Muscle layer of duodenum (tissue), 2 donors: ENCODE results near the gene ZBTB20.
A peak's percentile ranks its signal among the peaks of the same experiment; 100 is the strongest.

Experiments used
- H3K27ac ChIP-seq: one replicate; pipeline ENCODE4 v1.7.0; 2013; ENCODE audit warnings: mild to moderate bottlenecking, low read length
- H3K27me3 ChIP-seq: one replicate; pipeline ENCODE4 v1.7.0; 2013; ENCODE audit warnings: low read depth, mild to moderate bottlenecking, control low read depth, low read length
- H3K36me3 ChIP-seq, 2 donors: one replicate each; pipeline ENCODE4 v1.7.0; 2013; ENCODE audit warnings: low read length in 2 of 2, control low read depth in 1 of 2, mild to moderate bottlenecking in 1 of 2; ENCODE audit not compliant: insufficient read depth in 2 of 2, control insufficient read depth in 1 of 2
- H3K4me1 ChIP-seq, 2 donors: one replicate each; pipeline ENCODE4 v1.7.0; 2013; ENCODE audit warnings: low read length in 2 of 2, mild to moderate bottlenecking in 2 of 2, control low read depth in 1 of 2, moderate library complexity in 1 of 2; ENCODE audit not compliant: insufficient read depth in 2 of 2, control insufficient read depth in 1 of 2
- H3K4me3 ChIP-seq, 2 donors: one replicate each; pipeline ENCODE4 v1.7.0; 2013; ENCODE audit warnings: low read length in 2 of 2, low read depth in 1 of 2, mild to moderate bottlenecking in 1 of 2
- H3K9me3 ChIP-seq, 2 donors: one replicate each; pipeline ENCODE4 v1.7.0; 2013; ENCODE audit warnings: low read length in 2 of 2, control low read depth in 1 of 2, mild to moderate bottlenecking in 1 of 2; ENCODE audit not compliant: control insufficient read depth in 1 of 2
- donor health status: healthy.

The ZBTB20 gene

GRCh38 chr3:114953215-114953799 lies 193.8 kb downstream of the ZBTB20 start:
- Histone ChIP-seq H3K9me3 (peaks cover 13 to 21% of the 10 kb centered on the region in 2 donors), H3K27me3 (no peaks in the 10 kb centered on the region), H3K27ac (no peak overlapping the region), H3K4me1 (no peaks in the 10 kb centered on the region), H3K4me3 (no peak overlapping the region), H3K36me3 (peaks cover 0 to 22% of the 10 kb centered on the region in 2 donors)

- Histone ChIP-seq H3K4me1 (no peaks in the 10 kb centered on the region), H3K4me3 (no peak overlapping the region), H3K27me3 (no peaks in the 10 kb centered on the region), H3K27ac (no peak overlapping the region), H3K36me3 (peaks cover 0 to 4% of the 10 kb centered on the region in 2 donors), H3K9me3 (no peaks in the 10 kb centered on the region)
Observed at GRCh38 chr3:114942773-114943172, 204.3 kb downstream of the ZBTB20 start.

- Histone ChIP-seq H3K27ac (no peak overlapping the region), H3K4me1 (no peaks in the 10 kb centered on the region), H3K36me3 (peaks cover 0 to 4% of the 10 kb centered on the region in 2 donors), H3K4me3 (no peak overlapping the region), H3K27me3 (no peaks in the 10 kb centered on the region), H3K9me3 (no peaks in the 10 kb centered on the region)
Observed at GRCh38 chr3:114941626-114942309, 205.3 kb downstream of the ZBTB20 start.

GRCh38 chr3:114939920-114940319 lies 207.2 kb downstream of the ZBTB20 start:
- Histone ChIP-seq H3K9me3 (no peaks in the 10 kb centered on the region), H3K27me3 (no peaks in the 10 kb centered on the region), H3K4me3 (no peak overlapping the region), H3K4me1 (no peaks in the 10 kb centered on the region), H3K27ac (no peak overlapping the region), H3K36me3 (peaks cover 0 to 4% of the 10 kb centered on the region in 2 donors)

GRCh38 chr3:114933407-114933806 lies 213.7 kb downstream of the ZBTB20 start:
- H3K4me3 ChIP-seq, result no peak overlapping the region
- H3K27me3 ChIP-seq, result no peaks in the 10 kb centered on the region
- no peaks in the 10 kb centered on the region for H3K4me1 ChIP-seq

GRCh38 chr3:114929971-114930732 lies 216.9 kb downstream of the ZBTB20 start:
- Histone ChIP-seq H3K27me3 (no peaks in the 10 kb centered on the region), H3K27ac (no peak overlapping the region), H3K36me3 (peaks cover 0 to 5% of the 10 kb centered on the region in 2 donors), H3K4me3 (no peak overlapping the region), H3K9me3 (no peaks in the 10 kb centered on the region), H3K4me1 (no peaks in the 10 kb centered on the region)

More at GRCh38 chr3:114933407-114933806, 213.7 kb downstream of the ZBTB20 start:
- H3K27ac ChIP-seq, result no peak overlapping the region
- H3K36me3 ChIP-seq, result peaks cover 0 to 5% of the 10 kb centered on the region in 2 donors
- no peaks in the 10 kb centered on the region for H3K9me3 ChIP-seq

GRCh38 chr3:114928989-114929640 lies 218.0 kb downstream of the ZBTB20 start:
- Histone ChIP-seq H3K4me3 (no peak overlapping the region), H3K27ac (no peak overlapping the region), H3K9me3 (no peaks in the 10 kb centered on the region), H3K36me3 (peaks cover 0 to 5% of the 10 kb centered on the region in 2 donors), H3K27me3 (no peaks in the 10 kb centered on the region), H3K4me1 (no peaks in the 10 kb centered on the region)

- H3K9me3 ChIP-seq, result no peaks in the 10 kb centered on the region
- no peaks in the 10 kb centered on the region for H3K36me3 ChIP-seq
- H3K4me3 ChIP-seq, result no peak overlapping the region
- H3K27me3 ChIP-seq, result no peaks in the 10 kb centered on the region
- H3K27ac ChIP-seq, result no peak overlapping the region
- H3K4me1 ChIP-seq, result peaks cover 15 to 16% of the 10 kb centered on the region in 2 donors
Observed at GRCh38 chr3:114904633-114905032, 242.5 kb downstream of the ZBTB20 start.

- H3K9me3 ChIP-seq, result no peaks in the 10 kb centered on the region
- peaks cover 16 to 20% of the 10 kb centered on the region in 2 donors for H3K4me1 ChIP-seq
- no peak overlapping the region for H3K4me3 ChIP-seq
- H3K27ac ChIP-seq, result no peak overlapping the region
- no peaks in the 10 kb centered on the region for H3K36me3 ChIP-seq
- H3K27me3 ChIP-seq, result no peaks in the 10 kb centered on the region
Observed at GRCh38 chr3:114903213-114903612, 243.9 kb downstream of the ZBTB20 start.

- H3K36me3 ChIP-seq, result no peaks in the 10 kb centered on the region
- H3K27ac ChIP-seq, result no peak overlapping the region
- H3K9me3 ChIP-seq, result no peaks in the 10 kb centered on the region
- no peaks in the 10 kb centered on the region for H3K27me3 ChIP-seq
- no peak overlapping the region for H3K4me3 ChIP-seq
- H3K4me1 ChIP-seq, result peaks cover 16 to 20% of the 10 kb centered on the region in 2 donors
Observed at GRCh38 chr3:114902691-114903101, 244.4 kb downstream of the ZBTB20 start.

GRCh38 chr3:114900908-114901307 lies 246.2 kb downstream of the ZBTB20 start:
- Histone ChIP-seq H3K36me3 (no peaks in the 10 kb centered on the region), H3K4me1 (peaks cover 16 to 20% of the 10 kb centered on the region in 2 donors), H3K27ac (peak overlapping the region; percentile 70), H3K9me3 (no peaks in the 10 kb centered on the region), H3K27me3 (no peaks in the 10 kb centered on the region), H3K4me3 (peak overlapping the region; percentile 34 to 53)
